GM03348 (cell line): ENCODE results near the gene CNPY4.

ENCODE experiments used
- DNase-seq: peaks from one replicate; pipeline ENCODE4 v3.0.0; 2012; ENCODE audit warnings: low spot score

The CNPY4 gene

GRCh38 chr7:100167912-100168323 lies 48.5 kb downstream of the CNPY4 start:
- DNase-seq, result no peak

GRCh38 chr7:100169147-100169850 lies 49.9 kb downstream of the CNPY4 start:
- no peak for DNase-seq

- no peak for DNase-seq
These were observed 50.9 kb downstream of the CNPY4 start for GRCh38 chr7:100170101-100170897.

- peak; percentile 40 for DNase-seq
These were observed 51.8 kb downstream of the CNPY4 start for GRCh38 chr7:100171087-100171681.

- DNase-seq, result no peak
These were observed 52.4 kb downstream of the CNPY4 start for GRCh38 chr7:100171840-100172239.

GRCh38 chr7:100173806-100174495 lies 54.5 kb downstream of the CNPY4 start:
- DNase-seq, result no peak

GRCh38 chr7:100174582-100174981 lies 55.1 kb downstream of the CNPY4 start:
- no peak for DNase-seq
